Neural progenitor cell (in vitro differentiated cells): Measurements from ENCODE around the gene BLVRA. TPM values are rescaled to one million over a fixed set of nuclear protein-coding genes. Genes with fewer than 3 reads are reported as not detected.
A peak's percentile ranks its signal among the peaks of the same experiment; 100 is the strongest.
"Not testable (repeated sequence)": the region's sequence is repeated elsewhere in the genome, so short reads cannot be mapped to it uniquely, and the experiment has no call there.

ENCODE experiments used
- DNase-seq: peaks from one replicate; pipeline ENCODE4 v3.0.0-alpha.2; 2016; ENCODE audit warnings: low spot score
- H2AFZ ChIP-seq: fragments of 200-600 bp; sonication (generic); replicated peaks from 2 replicates; pipeline ENCODE4 v1.6.1; 2016; ENCODE audit warnings: antibody characterized with exemption
- H3F3A ChIP-seq: fragments of 200-600 bp; sonication (generic); 2 replicates; pipeline ENCODE4 v1.6.1; 2016; ENCODE audit warnings: antibody characterized with exemption, low read depth
- H3K27ac ChIP-seq: fragments of 200-600 bp; sonication (generic); 2 replicates; pipeline ENCODE4 v1.5.1; 2016; ENCODE audit warnings: mild to moderate bottlenecking
- H3K27me3 ChIP-seq: fragments of 200-600 bp; sonication (generic); 2 replicates; pipeline ENCODE4 v1.6.1; 2016; ENCODE audit warnings: mild to moderate bottlenecking, moderate library complexity
- H3K36me3 ChIP-seq: fragments of 200-600 bp; sonication (generic); 2 replicates; pipeline ENCODE4 v1.5.1; 2016
- H3K4me1 ChIP-seq: fragments of 200-600 bp; sonication (generic); 2 replicates; pipeline ENCODE4 v1.6.1; 2016; ENCODE audit warnings: mixed run types
- H3K4me2 ChIP-seq: fragments of 200-600 bp; sonication (generic); 2 replicates; pipeline ENCODE4 v1.6.1; 2016
- H3K4me3 ChIP-seq: fragments of 200-600 bp; sonication (generic); 2 replicates; pipeline ENCODE4 v1.5.1; 2016
- H3K79me2 ChIP-seq: fragments of 200-600 bp; sonication (generic); 2 replicates; pipeline ENCODE4 v1.6.1; 2016; ENCODE audit warnings: low read depth
- H3K9ac ChIP-seq: fragments of 200-600 bp; sonication (generic); 2 replicates; pipeline ENCODE4 v1.6.1; 2016
- H3K9me3 ChIP-seq: fragments of 200-600 bp; sonication (generic); 2 replicates; pipeline ENCODE4 v1.5.1; 2016; ENCODE audit warnings: low read depth
- H4K20me1 ChIP-seq: fragments of 200-600 bp; sonication (generic); 2 replicates; pipeline ENCODE4 v1.6.1; 2016; ENCODE audit warnings: low read depth
- H3K27ac Mint-ChIP-seq: 3 replicates; pipeline ENCODE4 v1.8.0; 2021; ENCODE audit warnings: mixed read lengths
- H3K27me3 Mint-ChIP-seq: 2 replicates; pipeline ENCODE4 v1.8.0; 2022; ENCODE audit warnings: low read depth, mild to moderate bottlenecking, inconsistent platforms, moderate library complexity, mixed read lengths; ENCODE audit not compliant: insufficient read depth
- H3K36me3 Mint-ChIP-seq: 3 replicates; pipeline ENCODE4 v1.8.0; 2021; ENCODE audit warnings: mixed read lengths
- H3K4me1 Mint-ChIP-seq: 3 replicates; pipeline ENCODE4 v1.8.0; 2021; ENCODE audit warnings: mixed read lengths
- H3K4me3 Mint-ChIP-seq: 3 replicates; pipeline ENCODE4 v1.8.0; 2021; ENCODE audit warnings: mild to moderate bottlenecking, moderate library complexity, mixed read lengths
- H3K9me3 Mint-ChIP-seq: 3 replicates; pipeline ENCODE4 v1.8.0; 2020; ENCODE audit warnings: mixed read lengths
- CTCF ChIP-seq: fragments of 200-600 bp; sonication (generic); IDR thresholded peaks from 2 replicates; pipeline ENCODE4 v1.5.1; 2017; ENCODE audit warnings: antibody characterized with exemption, mild to moderate bottlenecking
- EZH2 ChIP-seq: fragments of 200-600 bp; sonication (generic); IDR thresholded peaks from 2 replicates; pipeline ENCODE4 v1.6.1; 2017; ENCODE audit warnings: antibody characterized with exemption, mild to moderate bottlenecking, moderate library complexity
- EZH2phosphoT487 ChIP-seq: fragments of 200-600 bp; sonication (generic); IDR thresholded peaks from 2 replicates; pipeline ENCODE4 v1.6.1; 2017; ENCODE audit warnings: antibody characterized with exemption
- total RNA-seq: library from RNA; depleted of rRNA; stranded (reverse); fragments of >200 nt; gene quantifications from 2 replicates; pipeline ENCODE4 v1.2.3, GENCODE V29; 2015; ENCODE audit warnings: low replicate concordance

Gene BLVRA
- total RNA-seq: 24.6 and 27.9 TPM in 2 replicates

- H3K9me3 Mint-ChIP-seq: peaks cover 1% of the 10 kb centered on the region
- Histone ChIP-seq H4K20me1 (peaks cover 4% of the 10 kb centered on the region), H3K27me3 (peaks cover 45% of the 10 kb centered on the region), H3K27ac (no peak within 1 kb of the TSS), H3K4me3 (peak within 1 kb of the TSS; percentile 73), H3F3A (peaks cover 18% of the 10 kb centered on the region), H3K4me1 (peaks cover 7% of the 10 kb centered on the region), H3K9ac (no peak within 1 kb of the TSS), H3K79me2 (peaks cover 5% of the 10 kb centered on the region), H3K4me2 (peak within 1 kb of the TSS; percentile 88), H2AFZ (peak within 1 kb of the TSS; percentile 94), H3K36me3 (no peaks in the 10 kb centered on the region), H3K9me3 (no peaks in the 10 kb centered on the region)
- DNase-seq: peak; percentile 82
- H3K36me3 Mint-ChIP-seq: no peaks in the 10 kb centered on the region
- H3K27ac Mint-ChIP-seq: no peak within 1 kb of the TSS
- H3K4me3 Mint-ChIP-seq: peak within 1 kb of the TSS; percentile 89
- H3K4me1 Mint-ChIP-seq: peaks cover 17% of the 10 kb centered on the region
- H3K27me3 Mint-ChIP-seq: peaks cover 17% of the 10 kb centered on the region
- TF ChIP-seq EZH2phosphoT487: no peak
- TF ChIP-seq CTCF: no peak
- no peak for TF ChIP-seq EZH2
Measured at GRCh38 chr7:43758029-43758821, at the start of gene BLVRA. Gene BLVRA (plus strand): TSS chr7:43758680. CDS start chr7:43771159, 12,479 bp downstream.

- H3K79me2 ChIP-seq: peaks cover 100% of the 10 kb centered on the region
- H3K4me2 ChIP-seq: no peak overlapping the region
Measured at GRCh38 chr7:43711503-43711902, 47.0 kb upstream of the BLVRA start.

GRCh38 chr7:43715966-43716365, 42.5 kb upstream of the BLVRA start:
- H3K4me3 ChIP-seq, H3K27me3 Mint-ChIP-seq, H3K27ac ChIP-seq, H3K4me1 ChIP-seq, H2AFZ ChIP-seq, H3K4me3 Mint-ChIP-seq, H3K4me1 Mint-ChIP-seq, H3K9ac ChIP-seq, H3F3A ChIP-seq, H3K4me2 ChIP-seq, H3K9me3 ChIP-seq, H3K27me3 ChIP-seq, H3K27ac Mint-ChIP-seq, DNase-seq, H3K36me3 ChIP-seq: not testable (repeated sequence)
- H4K20me1 ChIP-seq: peaks cover 24% of the 10 kb centered on the region
- Mint-ChIP-seq H3K36me3 (peaks cover 57% of the 10 kb centered on the region), H3K9me3 (peaks cover 41% of the 10 kb centered on the region)
- H3K79me2 ChIP-seq: peaks cover 100% of the 10 kb centered on the region

More at GRCh38 chr7:43711503-43711902, 47.0 kb upstream of the BLVRA start:
- no peak overlapping the region for H3K4me3 ChIP-seq
- no peak overlapping the region for H3K27ac ChIP-seq
- peaks cover 13% of the 10 kb centered on the region for H4K20me1 ChIP-seq
- H2AFZ ChIP-seq: no peak overlapping the region
- no peak overlapping the region for H3K27ac Mint-ChIP-seq
- peaks cover 62% of the 10 kb centered on the region for H3K36me3 Mint-ChIP-seq
- no peak overlapping the region for H3K9ac ChIP-seq
- no peaks in the 10 kb centered on the region for H3K4me1 ChIP-seq
- no peaks in the 10 kb centered on the region for H3F3A ChIP-seq
- H3K4me1 Mint-ChIP-seq: no peaks in the 10 kb centered on the region
- peaks cover 4% of the 10 kb centered on the region for H3K36me3 ChIP-seq
- peaks cover 59% of the 10 kb centered on the region for H3K9me3 Mint-ChIP-seq
- H3K27me3 ChIP-seq: no peaks in the 10 kb centered on the region
- no peak for DNase-seq
- H3K9me3 ChIP-seq: peaks cover 5% of the 10 kb centered on the region
- TF ChIP-seq EZH2phosphoT487 (no peak), CTCF (no peak), EZH2 (no peak)
- H3K27me3 Mint-ChIP-seq: peaks cover 5% of the 10 kb centered on the region
- H3K4me3 Mint-ChIP-seq: no peak overlapping the region

- Mint-ChIP-seq H3K27me3 (no peaks in the 10 kb centered on the region), H3K4me3 (no peak overlapping the region), H3K36me3 (peaks cover 54% of the 10 kb centered on the region), H3K9me3 (peaks cover 39% of the 10 kb centered on the region), H3K4me1 (no peaks in the 10 kb centered on the region), H3K27ac (no peak overlapping the region)
- Histone ChIP-seq H3K4me3 (no peak overlapping the region), H3K9me3 (no peaks in the 10 kb centered on the region), H3K4me1 (no peaks in the 10 kb centered on the region), H3K36me3 (no peaks in the 10 kb centered on the region), H2AFZ (no peak overlapping the region), H3K79me2 (peaks cover 100% of the 10 kb centered on the region), H3K4me2 (no peak overlapping the region), H3K9ac (no peak overlapping the region), H3K27ac (no peak overlapping the region), H3F3A (no peaks in the 10 kb centered on the region), H3K27me3 (no peaks in the 10 kb centered on the region), H4K20me1 (peaks cover 27% of the 10 kb centered on the region)
- DNase-seq: no peak
- TF ChIP-seq EZH2 (no peak), CTCF (no peak), EZH2phosphoT487 (no peak)
Measured at GRCh38 chr7:43716598-43716997, 41.9 kb upstream of the BLVRA start.
